K562 (cell line): ENCODE data around the gene SFXN5. TPM values are rescaled to one million over a fixed set of nuclear protein-coding genes. Genes with fewer than 3 reads are reported as not detected.

Source experiments
- ATAC-seq: fragments of 200-7000 bp; cut with Tn5 transposase; 3 replicates; pipeline ENCODE4 v1.9.1; 2020; ENCODE audit warnings: moderate library complexity
- BruUV-seq: library from RNA; stranded (reverse); fragments of 400-500 nt; replicated peaks from 2 replicates; lab custom pipeline; 2021; lab: Mats Ljungman, UMichigan
- CTCF ChIA-PET: fragments of 300-600 bp; formaldehyde crosslinking; extraction: SDS; loops from one replicate; lab custom pipeline; 2021; ENCODE audit warnings: low intra/inter-chr PET ratio; lab: Yijun Ruan, JAX
- POLR2A ChIA-PET: fragments of 300-600, 350-650 bp; sonication (Branson Sonifier 250); formaldehyde crosslinking; extraction: SDS; loops from one replicate; lab custom pipeline; 2021; ENCODE audit warnings: antibody characterized with exemption, inconsistent platforms; lab: Yijun Ruan, JAX
- DNase-seq, 4 experiments: peaks; one replicate each; pipeline versions ENCODE4 v3.0.0 to v3.0.0-alpha.2; 2011 to 2018; ENCODE audit warnings: low spot score in 3 of 4, mixed read lengths in 3 of 4; ENCODE audit errors: extremely low read depth in 1 of 4
- FAIRE-seq: peaks from 2 replicates; lab custom pipeline; 2011; peaks lifted over from hg19 to GRCh38; lab: Jason Lieb, UNC
- H2AFZ ChIP-seq: 2 replicates; pipeline ENCODE4 v1.6.0; 2011; ENCODE audit warnings: low read depth, low read length, control low read depth, inconsistent platforms
- H3K27ac ChIP-seq: fragments of 200-600 bp; 3 replicates; pipeline ENCODE4 v1.8.0; 2011; ENCODE audit warnings: low read depth, mild to moderate bottlenecking, control low read depth, inconsistent platforms, low read length, moderate library complexity, mixed read lengths; ENCODE audit errors: extremely low read depth
- H3K27me3 ChIP-seq, 2 experiments: fragments of 300-600 bp in 1 of 2; 2 replicates in 1 of 2; 3 replicates in 1 of 2; pipeline versions ENCODE4 v1.6.0 to v1.8.0; 2011; ENCODE audit warnings: inconsistent platforms in 2 of 2, low read length in 2 of 2, mild to moderate bottlenecking in 1 of 2, mixed read lengths in 1 of 2, moderate library complexity in 1 of 2; ENCODE audit not compliant: control insufficient read depth in 2 of 2, insufficient read depth in 2 of 2
- H3K36me3 ChIP-seq: fragments of 300-600 bp; 3 replicates; pipeline ENCODE4 v1.8.0; 2011; ENCODE audit warnings: mild to moderate bottlenecking, low read length, inconsistent platforms; ENCODE audit not compliant: control insufficient read depth, insufficient read depth
- H3K4me1 ChIP-seq, 2 experiments: fragments of 200-600 bp in 1 of 2; replicated peaks in 1 of 2; 2 replicates in 1 of 2; 3 replicates in 1 of 2; pipeline versions ENCODE4 v1.5.1 to v1.8.0; 2011; ENCODE audit warnings: inconsistent platforms in 2 of 2, low read length in 2 of 2, mild to moderate bottlenecking in 1 of 2, mixed read lengths in 1 of 2, moderate library complexity in 1 of 2; ENCODE audit not compliant: control insufficient read depth in 2 of 2, insufficient read depth in 2 of 2
- H3K4me2 ChIP-seq: 2 replicates; pipeline ENCODE4 v1.6.1; 2011; ENCODE audit warnings: low read length, control low read depth, inconsistent platforms, mixed read lengths; ENCODE audit not compliant: insufficient read depth
- H3K4me3 ChIP-seq: fragments of 200-600 bp; sonication (generic), shearing (Covaris generic); 2 replicates; pipeline ENCODE4 v1.5.1; 2016; ENCODE audit warnings: control low read depth, inconsistent platforms
- H3K79me2 ChIP-seq: fragments of 200-600 bp; 3 replicates; pipeline ENCODE4 v1.8.0; 2011; ENCODE audit warnings: low read length, inconsistent platforms; ENCODE audit not compliant: control insufficient read depth, insufficient read depth
- H3K9ac ChIP-seq, 2 experiments: 2 replicates each; pipeline versions ENCODE4 v1.6.0 to v1.6.1; 2011; ENCODE audit warnings: low read depth in 2 of 2, low read length in 2 of 2, control low read depth in 1 of 2, inconsistent platforms in 1 of 2, mild to moderate bottlenecking in 1 of 2, mixed read lengths in 1 of 2; ENCODE audit not compliant: insufficient read depth in 1 of 2
- H3K9me1 ChIP-seq: one replicate; pipeline ENCODE4 v1.6.0; 2011; ENCODE audit warnings: inconsistent platforms, mild to moderate bottlenecking, low read length, moderate library complexity; ENCODE audit not compliant: control insufficient read depth, insufficient read depth
- H3K9me3 ChIP-seq: replicated peaks from 2 replicates; pipeline ENCODE4 v1.5.1; 2011; ENCODE audit warnings: low read depth, low read length, inconsistent platforms; ENCODE audit not compliant: control insufficient read depth, insufficient read depth
- H4K20me1 ChIP-seq: replicated peaks from 2 replicates; pipeline ENCODE4 v1.6.1; 2011; ENCODE audit warnings: low read length, inconsistent platforms, mixed read lengths; ENCODE audit not compliant: control insufficient read depth, insufficient read depth
- CAMTA2 ChIP-seq: fragments of 250-450 bp; sonication (Bioruptor Pico); conservative IDR thresholded peaks from 2 replicates; pipeline ENCODE4 v1.5.1; 2022
- IRF9 ChIP-seq: fragments of 450-650 bp; IDR thresholded peaks from 2 replicates; pipeline ENCODE4 v1.6.1; 2016; ENCODE audit warnings: missing biosample characterization, missing genetic modification characterization
- NELFE ChIP-seq: IDR thresholded peaks from 2 replicates; pipeline ENCODE4 v1.6.1; 2011; ENCODE audit warnings: mild to moderate bottlenecking; ENCODE audit not compliant: insufficient read depth, insufficient read length
- NFIX ChIP-seq: fragments of 250-450 bp; sonication (Bioruptor Pico); IDR thresholded peaks from 2 replicates; pipeline ENCODE4 v1.4.0; 2020; ENCODE audit warnings: low read depth, mild to moderate bottlenecking, moderate library complexity
- PHF8 ChIP-seq: fragments of 200-600 bp; sonication (generic); IDR thresholded peaks from 2 replicates; pipeline ENCODE4 v1.6.1; 2012; ENCODE audit warnings: mixed run types, mild to moderate bottlenecking, inconsistent platforms, low read length, moderate library complexity, borderline replicate concordance
- ZBED1 ChIP-seq: IDR thresholded peaks from 2 replicates; pipeline ENCODE4 v1.6.1; 2014
- ZBTB8A ChIP-seq: fragments of 450-650 bp; IDR thresholded peaks from 2 replicates; pipeline ENCODE4 v1.6.1; 2018; ENCODE audit warnings: mild to moderate bottlenecking, moderate library complexity; ENCODE audit not compliant: partially characterized antibody
- ZNF263 ChIP-seq: sonication (generic); formaldehyde crosslinking; IDR thresholded peaks from 2 replicates; pipeline ENCODE4 v1.8.0; 2022; ENCODE audit warnings: mild to moderate bottlenecking, missing genetic modification reagents, borderline replicate concordance
- ZNF589 ChIP-seq: fragments of 200-800 bp; sonication (Bioruptor generic); IDR thresholded peaks from 2 replicates; pipeline ENCODE4 v1.6.1; 2016; ENCODE audit warnings: low read depth, missing genetic modification characterization, missing compliant biosample characterization
- WGBS: fragments of 100-300 bp; shearing (Covaris generic); methylation state at CpG from one replicate; pipeline ENCODE4 v1.1.6; 2016; ENCODE audit warnings: low coverage, mixed read lengths; ENCODE audit not compliant: insufficient coverage; ENCODE audit errors: missing lambda C conversion rate; 5-methylcytosine and 5-hydroxymethylcytosine counted together
- in situ Hi-C: fragments of 300-500 bp; cut with MboI; formaldehyde crosslinking; loops from 4 replicates; pipeline ENCODE4 v1.15.0; 2018; ENCODE audit warnings: inconsistent platforms, mixed read lengths
- intact Hi-C: fragments of 100-400 bp; cut with micrococcal nuclease; formaldehyde crosslinking; loops from 2 replicates; pipeline ENCODE4 v1.14.2; 2022
- polyA plus RNA-seq, 8 experiments: library from polyadenylated mRNA; depleted of rRNA in 4 of 8; stranded (reverse) in 5 of 8; unstranded in 3 of 8; fragments of >200 nt; fragmentation: Nextera tagmentation in 2 of 8; fragmentation: Illumina TruSeq in 1 of 8; extraction: Ambion mirVana in 2 of 8; extraction: Trizol in 1 of 8; gene quantifications; 2 replicates each; pipeline versions ENCODE4 v1.2.1 to v1.2.3, GENCODE V29; 2011 to 2014; ENCODE audit warnings: inconsistent platforms in 1 of 8, missing spikeins in 1 of 8
- total RNA-seq, 7 experiments: library from RNA; depleted of rRNA in 6 of 7; stranded (reverse); fragments of >200 nt in 6 of 7; fragmentation: Illumina TruSeq in 2 of 7; extraction: Trizol in 2 of 7; gene quantifications; 2 replicates each; pipeline versions ENCODE4 v1.2.1 to v1.2.3, GENCODE V29; 2011 to 2021; ENCODE audit warnings: low replicate concordance in 1 of 7

SFXN5 gene
- total and polyA plus RNA-seq, 9 of the 15 experiments (the other 6 are each of a cell fraction or from before 2014, with no cell fraction given) = 8.3 to 22.6 (median 16.0) TPM

- intact Hi-C loops = no loop called here
- H3K9me1 ChIP-seq = no peaks in the 10 kb centered on the region
- H3K9me3 ChIP-seq = no peaks in the 10 kb centered on the region
- DNase-seq (no peak), FAIRE-seq (no peak), ATAC-seq (no peak)
- no TSS peak for BruUV-seq
- H3K9ac ChIP-seq = no peak overlapping the region
- no peaks in the 10 kb centered on the region; a peak in 1 of 5 replicates for H3K4me1 ChIP-seq
- no peak for TF ChIP-seq ZBED1
- TF ChIP-seq ZBTB8A = no peak
- TF ChIP-seq CAMTA2 (CRISPR knock-in tag) = no peak
- POLR2A ChIA-PET = interaction anchor here (0.6 to 1.1 kb wide), 2 partner anchors 18 to 1938 kb away, joined by 3 read pairs; no protein-coding TSS in a partner anchor
- no peak overlapping the region for H3K4me2 ChIP-seq
- H3K36me3 ChIP-seq = no peaks in the 10 kb centered on the region
- CTCF ChIA-PET = no interaction called here
- 59% methylated on average over 6 of the region's 7 CpGs for WGBS
- in situ Hi-C loops = no loop called here
- H3K27ac ChIP-seq = no peak overlapping the region
- no peak overlapping the region for H2AFZ ChIP-seq
- H4K20me1 ChIP-seq = peaks cover 5% of the 10 kb centered on the region; the same call in 1 of the 2 replicates
- no peaks in the 10 kb centered on the region for H3K27me3 ChIP-seq
- no peaks in the 10 kb centered on the region for H3K79me2 ChIP-seq
- no peak overlapping the region for H3K4me3 ChIP-seq
Observed at GRCh38 chr2:72943540-72944395, 127.7 kb downstream of the SFXN5 start.

GRCh38 chr2:72942881-72943418 lies 128.6 kb downstream of the SFXN5 start:
- H4K20me1 ChIP-seq = peaks cover 5% of the 10 kb centered on the region
- POLR2A ChIA-PET = no interaction called here
- TF ChIP-seq IRF9 (tag) (no peak), ZNF589 (CRISPR knock-in tag) (no peak), PHF8 (no peak), NELFE (no peak), NFIX (CRISPR knock-in tag) (no peak), ZNF263 (CRISPR knock-in tag) (no peak)
- TF ChIP-seq, all 486 proteins: peak for 0
- ATAC-seq (no peak), DNase-seq (no peak), FAIRE-seq (no peak)
- no TSS peak for BruUV-seq
- Histone ChIP-seq H3K4me2 (no peak overlapping the region), H3K36me3 (no peaks in the 10 kb centered on the region), H3K9me3 (no peaks in the 10 kb centered on the region), H3K4me1 (no peaks in the 10 kb centered on the region; a peak in 1 of 5 replicates), H3K9ac (no peak overlapping the region), H3K27ac (no peak overlapping the region), H2AFZ (no peak overlapping the region), H3K9me1 (no peaks in the 10 kb centered on the region), H3K27me3 (peaks cover 0 to 6% of the 10 kb centered on the region in 2 experiments; a peak in 2 of 5 replicates), H3K4me3 (no peak overlapping the region), H3K79me2 (no peaks in the 10 kb centered on the region)
- intact Hi-C loops = no loop called here
- CTCF ChIA-PET = no interaction called here
- 73% methylated on average over 8 of the region's 8 CpGs for WGBS
- in situ Hi-C loops = no loop called here
